IPS-18c (cell line): Measurements from ENCODE around the gene FITM1.
"Not testable (repeated sequence)": the region's sequence is repeated elsewhere in the genome, so short reads cannot be mapped to it uniquely, and the experiment has no call there.

Experiments used
- H3K4me3 ChIP-seq: 2 replicates; pipeline ENCODE4 v1.7.0; 2013; ENCODE audit warnings: low read depth, mild to moderate bottlenecking, low read length, moderate library complexity; ENCODE audit not compliant: insufficient read depth
- H3K9me3 ChIP-seq: one replicate; pipeline ENCODE4 v1.6.1; 2013; ENCODE audit warnings: mild to moderate bottlenecking, low read length, moderate library complexity; ENCODE audit not compliant: control insufficient read depth, insufficient read depth

The FITM1 gene

DNA sequence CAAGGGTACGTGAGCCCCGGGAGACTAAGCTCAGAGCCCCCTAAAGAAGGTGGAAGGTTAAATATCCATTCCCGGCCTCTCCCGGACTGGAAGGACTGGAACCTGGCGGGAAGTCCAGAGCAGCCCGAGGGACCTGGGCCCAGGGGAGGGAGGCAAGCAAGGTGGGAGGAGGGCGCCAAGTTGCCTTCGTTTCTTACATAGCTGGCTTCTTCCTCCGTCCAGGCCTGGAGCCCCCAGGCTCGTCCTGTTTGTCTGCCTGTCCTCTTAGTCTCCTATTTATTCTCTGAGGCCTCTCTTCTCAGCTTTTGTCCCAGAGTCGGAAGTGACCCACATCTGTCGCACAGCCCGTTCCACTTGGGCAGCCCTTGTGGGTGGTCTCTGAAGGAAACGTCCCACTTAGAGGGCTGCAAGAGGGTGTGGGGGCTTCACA, 35.6 kb upstream of the FITM1 start:
- Histone ChIP-seq H3K4me3 (peak overlapping the region; percentile 85), H3K9me3 (no peaks in the 10 kb centered on the region)

DNA sequence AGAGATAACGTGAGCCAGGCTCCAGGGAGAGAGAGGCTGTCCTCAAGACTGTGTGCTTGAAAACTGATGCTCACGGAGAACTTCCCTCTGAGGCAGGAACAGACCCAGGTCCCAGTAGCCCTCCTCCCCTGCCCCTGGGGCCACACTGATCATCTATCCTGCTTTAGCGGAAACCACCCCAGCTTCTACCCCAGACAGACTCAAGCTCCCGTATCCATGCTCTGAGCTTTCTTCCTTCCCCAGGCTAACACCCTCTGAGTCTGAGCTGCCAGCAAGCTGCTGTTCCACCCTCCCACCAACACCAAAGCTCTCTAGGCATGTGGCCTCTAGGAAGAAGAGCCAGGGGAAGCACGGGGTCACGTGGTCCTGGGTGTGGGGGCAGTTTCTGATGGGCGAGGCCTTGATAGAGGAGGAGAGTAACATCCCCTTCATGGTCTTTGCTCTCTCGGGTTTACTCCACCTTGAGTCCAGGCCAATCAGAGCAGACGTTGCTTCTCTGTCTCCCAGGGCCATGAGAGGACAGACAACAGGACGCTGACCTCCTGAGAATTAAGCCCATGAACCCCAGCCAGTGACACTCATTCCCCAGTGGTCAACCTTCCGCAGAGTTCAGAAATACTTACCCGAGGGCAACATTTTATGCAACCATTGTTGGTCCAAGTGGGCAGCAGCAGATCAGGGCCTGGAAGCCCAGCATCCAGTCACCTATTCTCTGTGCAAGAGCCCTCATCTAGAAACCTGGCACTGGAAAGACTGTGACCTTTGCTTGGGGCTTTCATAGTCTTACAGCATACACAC, 35.0 kb upstream of the FITM1 start:
- H3K4me3 ChIP-seq = peak overlapping the region; percentile 85
- no peaks in the 10 kb centered on the region for H3K9me3 ChIP-seq

DNA sequence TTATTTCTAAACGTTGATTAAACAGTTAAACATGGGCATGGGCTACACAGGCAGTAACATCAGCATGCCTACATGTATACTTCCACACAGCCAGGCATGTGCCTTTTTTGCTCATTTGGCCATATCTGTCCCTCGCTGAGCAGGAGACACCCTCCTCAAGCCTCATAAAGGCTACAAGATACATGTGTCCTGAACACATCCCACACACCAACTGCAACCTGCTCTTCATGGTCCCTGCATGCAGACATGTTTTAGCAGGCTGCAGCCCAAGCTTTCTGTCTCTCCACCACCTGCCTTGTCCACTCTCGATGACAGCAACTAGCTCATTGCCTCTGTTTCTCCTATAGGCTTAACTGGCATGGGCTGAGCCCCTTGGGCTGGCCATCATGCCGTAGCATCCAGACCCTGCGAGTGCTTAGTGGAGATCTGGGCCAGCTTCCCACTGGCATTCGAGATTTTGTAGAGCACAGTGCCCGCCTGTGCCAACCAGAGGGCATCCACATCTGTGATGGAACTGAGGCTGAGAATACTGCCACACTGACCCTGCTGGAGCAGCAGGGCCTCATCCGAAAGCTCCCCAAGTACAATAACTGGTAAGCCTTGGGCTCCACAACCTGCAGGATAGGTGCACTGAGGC, 33.8 kb upstream of the FITM1 start:
- H3K9me3 ChIP-seq = no peaks in the 10 kb centered on the region
- no peak overlapping the region for H3K4me3 ChIP-seq

DNA sequence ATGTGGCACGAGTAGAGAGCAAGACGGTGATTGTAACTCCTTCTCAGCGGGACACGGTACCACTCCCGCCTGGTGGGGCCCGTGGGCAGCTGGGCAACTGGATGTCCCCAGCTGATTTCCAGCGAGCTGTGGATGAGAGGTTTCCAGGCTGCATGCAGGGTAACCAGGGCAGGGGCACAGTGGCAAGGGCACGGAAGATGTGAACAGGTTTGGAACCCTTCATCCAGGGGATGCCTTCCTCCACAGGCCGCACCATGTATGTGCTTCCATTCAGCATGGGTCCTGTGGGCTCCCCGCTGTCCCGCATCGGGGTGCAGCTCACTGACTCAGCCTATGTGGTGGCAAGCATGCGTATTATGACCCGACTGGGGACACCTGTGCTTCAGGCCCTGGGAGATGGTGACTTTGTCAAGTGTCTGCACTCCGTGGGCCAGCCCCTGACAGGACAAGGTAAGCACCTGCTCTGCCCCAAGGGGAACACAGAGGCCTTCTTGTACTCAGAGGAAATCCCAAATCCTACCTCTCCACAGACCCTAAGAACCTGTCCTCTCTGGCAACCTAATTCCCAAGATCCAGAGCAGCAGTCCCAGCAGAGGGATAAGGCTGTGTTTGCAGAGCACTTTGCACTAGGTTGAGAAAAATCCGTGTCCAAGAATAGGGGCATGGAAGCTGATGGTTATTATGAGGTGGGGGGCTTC, 32.1 kb upstream of the FITM1 start:
- Histone ChIP-seq H3K9me3 (no peaks in the 10 kb centered on the region), H3K4me3 (no peak overlapping the region)

DNA sequence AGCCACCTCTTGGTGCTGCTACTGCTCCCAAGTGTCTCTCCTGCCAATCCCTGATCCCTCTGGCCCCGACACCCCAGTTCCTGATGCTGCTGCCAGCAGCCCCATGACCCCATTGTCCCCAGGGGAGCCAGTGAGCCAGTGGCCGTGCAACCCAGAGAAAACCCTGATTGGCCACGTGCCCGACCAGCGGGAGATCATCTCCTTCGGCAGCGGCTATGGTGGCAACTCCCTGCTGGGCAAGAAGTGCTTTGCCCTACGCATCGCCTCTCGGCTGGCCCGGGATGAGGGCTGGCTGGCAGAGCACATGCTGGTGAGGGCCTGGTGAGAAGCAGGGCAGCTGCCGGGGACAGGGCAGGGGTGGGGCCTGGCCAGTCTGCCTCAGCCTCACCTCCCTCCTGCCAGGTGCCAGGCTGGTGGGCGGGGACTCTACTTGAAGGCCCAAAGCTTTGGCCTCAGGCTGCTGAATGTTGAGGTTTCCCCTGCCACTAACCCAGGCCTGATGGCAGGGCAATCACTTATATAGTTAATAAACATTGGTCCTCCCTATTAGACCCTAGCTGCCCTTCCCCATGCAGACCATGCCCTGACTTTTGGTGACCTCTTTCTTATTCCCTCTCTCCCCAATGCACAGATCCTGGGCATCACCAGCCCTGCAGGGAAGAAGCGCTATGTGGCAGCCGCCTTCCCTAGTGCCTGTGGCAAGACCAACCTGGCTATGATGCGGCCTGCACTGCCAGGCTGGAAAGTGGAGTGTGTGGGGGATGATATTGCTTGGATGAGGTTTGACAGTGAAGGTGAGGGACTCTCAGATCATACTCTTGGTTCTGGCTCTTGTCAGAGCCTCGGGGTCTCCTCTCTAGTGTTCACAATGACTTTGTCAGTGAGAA, 31.3 kb upstream of the FITM1 start:
- H3K4me3 ChIP-seq = no peak overlapping the region
- H3K9me3 ChIP-seq = no peaks in the 10 kb centered on the region

DNA sequence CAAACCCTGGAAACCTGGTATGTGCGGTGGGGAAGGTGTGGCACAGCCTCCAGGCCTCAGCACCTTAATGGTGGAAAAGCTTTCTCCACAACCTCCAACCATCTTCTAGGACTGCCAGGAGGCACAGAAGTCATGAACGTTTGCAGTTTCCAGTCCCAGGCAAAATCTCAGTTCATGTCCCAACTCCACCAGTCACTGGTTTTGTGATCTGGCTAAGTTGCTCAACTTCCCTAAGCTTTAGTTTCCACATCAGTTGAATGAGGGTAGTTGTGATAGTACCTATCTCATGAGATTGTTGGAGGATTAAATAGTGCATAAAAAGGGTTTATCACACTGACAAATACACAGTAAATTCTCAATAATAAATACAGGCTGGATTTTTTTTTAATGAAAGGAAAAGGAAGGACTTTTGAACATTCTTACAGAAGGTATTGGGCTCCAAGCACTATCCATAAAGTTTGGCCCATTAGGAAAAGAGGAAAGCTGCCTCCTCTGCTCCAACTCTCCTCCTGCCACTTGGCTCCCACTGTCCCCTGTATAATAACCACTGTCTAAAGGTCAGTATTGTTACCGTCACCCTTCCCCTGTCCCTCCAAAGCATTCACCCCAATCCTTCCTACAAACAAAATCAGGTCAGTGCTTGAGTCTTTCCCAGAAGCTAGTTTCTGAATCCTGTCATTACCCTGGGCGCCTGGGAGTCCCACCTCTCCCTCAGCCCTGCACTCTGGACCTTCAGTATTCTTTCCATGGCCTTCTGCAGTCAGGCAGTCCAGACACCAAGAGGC, 30.1 kb upstream of the FITM1 start:
- H3K4me3 ChIP-seq = no peak overlapping the region
- H3K9me3 ChIP-seq = no peaks in the 10 kb centered on the region

DNA sequence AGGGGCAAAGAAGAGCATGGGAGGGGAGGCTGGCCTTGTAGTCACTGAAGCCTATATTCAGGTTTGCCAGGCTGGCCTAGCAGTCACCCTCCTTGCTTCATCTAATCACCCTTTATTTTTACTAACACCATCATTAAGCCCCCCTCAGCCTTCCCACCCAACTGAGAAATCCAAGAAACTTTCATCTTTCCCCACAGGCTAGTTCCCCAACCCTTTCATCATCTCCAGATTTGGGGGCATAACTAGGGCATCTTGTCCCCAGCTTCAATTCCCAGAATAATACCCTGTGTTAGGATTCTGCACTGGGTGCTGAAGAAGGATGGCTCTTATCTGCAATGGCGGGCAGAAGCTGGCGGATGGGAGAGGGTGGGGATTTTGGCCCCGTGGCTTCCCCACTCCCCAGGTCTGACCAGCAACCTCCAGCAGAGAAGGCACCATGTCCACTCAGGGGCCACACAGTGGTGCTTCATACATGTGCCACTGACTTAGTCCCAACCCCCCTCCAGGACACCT, 29.4 kb upstream of the FITM1 start:
- H3K4me3 ChIP-seq = no peak overlapping the region
- no peaks in the 10 kb centered on the region for H3K9me3 ChIP-seq

DNA sequence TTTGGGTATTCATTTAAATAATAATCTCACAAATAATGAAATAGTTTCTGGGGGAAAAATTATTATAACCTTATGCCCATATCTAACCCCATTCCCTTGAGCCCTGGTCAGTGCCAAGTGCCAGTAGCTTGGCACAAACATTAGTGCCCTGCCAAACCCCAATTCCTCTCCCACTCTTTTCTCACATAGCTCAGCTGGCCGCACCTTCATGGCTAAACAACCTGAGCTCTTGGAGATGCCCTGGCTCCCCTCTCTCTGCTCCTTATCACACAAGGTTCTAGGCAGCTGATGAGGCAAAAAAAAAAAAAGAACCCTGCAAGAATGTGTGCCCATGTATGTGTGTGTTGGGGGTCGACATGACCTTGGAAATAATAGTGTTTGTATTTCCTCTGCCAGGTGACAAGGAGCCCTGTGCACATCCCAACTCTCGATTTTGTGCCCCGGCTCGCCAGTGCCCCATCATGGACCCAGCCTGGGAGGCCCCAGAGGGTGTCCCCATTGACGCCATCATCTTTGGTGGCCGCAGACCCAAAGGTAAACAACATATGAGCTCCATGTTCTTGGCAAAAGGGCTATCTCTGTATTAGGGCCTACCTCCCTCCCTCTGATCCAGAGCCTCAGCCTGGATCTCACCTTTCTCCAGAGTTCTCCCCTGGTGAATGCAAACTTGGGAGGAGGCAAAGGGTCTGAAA, 28.0 kb upstream of the FITM1 start:
- H3K9me3 ChIP-seq = no peaks in the 10 kb centered on the region
- H3K4me3 ChIP-seq = no peak overlapping the region

DNA sequence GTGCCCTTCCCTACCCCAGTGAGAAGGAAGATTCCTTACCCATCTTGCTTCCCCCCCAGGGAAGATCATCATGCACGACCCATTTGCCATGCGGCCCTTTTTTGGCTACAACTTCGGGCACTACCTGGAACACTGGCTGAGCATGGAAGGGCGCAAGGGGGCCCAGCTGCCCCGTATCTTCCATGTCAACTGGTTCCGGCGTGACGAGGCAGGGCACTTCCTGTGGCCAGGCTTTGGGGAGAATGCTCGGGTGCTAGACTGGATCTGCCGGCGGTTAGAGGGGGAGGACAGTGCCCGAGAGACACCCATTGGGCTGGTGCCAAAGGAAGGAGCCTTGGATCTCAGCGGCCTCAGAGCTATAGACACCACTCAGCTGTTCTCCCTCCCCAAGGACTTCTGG, 27.0 kb upstream of the FITM1 start:
- Histone ChIP-seq H3K4me3 (no peak overlapping the region), H3K9me3 (no peaks in the 10 kb centered on the region)

DNA sequence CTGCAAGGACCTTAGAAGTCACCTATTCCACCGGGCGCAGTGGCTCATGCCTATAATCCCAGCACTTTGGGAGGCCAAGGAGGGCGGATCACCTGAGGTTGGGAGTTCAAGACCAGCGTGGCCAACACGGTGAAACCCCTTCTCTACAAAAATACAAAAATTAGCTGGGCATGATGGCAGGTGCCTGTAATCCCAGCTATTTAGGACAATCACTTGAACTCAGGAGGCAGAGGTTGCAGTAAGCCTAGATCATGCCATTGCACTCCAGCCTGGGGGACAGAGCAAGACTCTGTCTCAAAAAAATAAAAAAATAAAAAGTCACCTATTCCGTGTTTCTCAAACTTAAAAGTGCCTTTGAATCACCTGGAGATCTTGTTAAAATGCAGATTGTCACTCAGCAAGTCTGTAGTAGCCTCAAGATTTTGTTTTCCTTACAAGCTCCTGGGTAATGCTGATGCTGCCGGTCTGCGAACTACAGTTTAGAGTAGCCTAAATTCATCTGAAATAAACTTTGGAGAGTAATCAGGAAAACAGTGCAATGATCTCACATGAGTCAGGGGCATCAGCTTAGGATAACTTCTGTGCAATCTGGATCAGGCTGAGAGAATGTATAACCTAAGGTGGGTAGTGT, 24.7 kb upstream of the FITM1 start:
- not testable (repeated sequence) for H3K9me3 ChIP-seq, H3K4me3 ChIP-seq

DNA sequence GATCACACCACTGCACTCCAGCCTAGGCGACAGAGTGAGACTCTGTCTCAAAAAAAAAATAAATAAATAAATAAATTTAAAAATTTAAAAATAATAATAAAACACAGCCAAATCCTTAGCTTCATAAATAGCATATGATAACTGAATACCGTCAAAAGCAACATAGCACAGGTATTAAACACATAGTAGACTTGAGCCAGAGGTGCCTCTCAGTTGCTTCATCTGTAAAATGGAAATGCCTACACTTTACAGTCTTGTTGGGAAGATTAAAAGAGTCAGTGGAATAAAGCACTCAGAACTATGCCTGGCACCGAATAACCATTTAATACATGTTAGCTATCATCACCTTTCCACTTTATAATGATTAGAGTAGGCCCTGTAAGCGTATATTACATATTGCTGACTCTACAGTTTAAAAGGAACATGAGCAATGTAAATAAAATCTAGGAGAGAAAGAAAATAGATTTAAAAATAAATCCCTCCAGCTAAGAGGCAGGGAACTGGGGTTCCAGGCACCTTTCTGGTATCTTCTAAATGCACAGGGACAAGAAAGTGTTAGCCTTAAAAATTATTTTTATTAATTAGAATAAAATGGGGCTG, 23.7 kb upstream of the FITM1 start:
- H3K4me3 ChIP-seq = no peak overlapping the region
- H3K9me3 ChIP-seq = no peaks in the 10 kb centered on the region

DNA sequence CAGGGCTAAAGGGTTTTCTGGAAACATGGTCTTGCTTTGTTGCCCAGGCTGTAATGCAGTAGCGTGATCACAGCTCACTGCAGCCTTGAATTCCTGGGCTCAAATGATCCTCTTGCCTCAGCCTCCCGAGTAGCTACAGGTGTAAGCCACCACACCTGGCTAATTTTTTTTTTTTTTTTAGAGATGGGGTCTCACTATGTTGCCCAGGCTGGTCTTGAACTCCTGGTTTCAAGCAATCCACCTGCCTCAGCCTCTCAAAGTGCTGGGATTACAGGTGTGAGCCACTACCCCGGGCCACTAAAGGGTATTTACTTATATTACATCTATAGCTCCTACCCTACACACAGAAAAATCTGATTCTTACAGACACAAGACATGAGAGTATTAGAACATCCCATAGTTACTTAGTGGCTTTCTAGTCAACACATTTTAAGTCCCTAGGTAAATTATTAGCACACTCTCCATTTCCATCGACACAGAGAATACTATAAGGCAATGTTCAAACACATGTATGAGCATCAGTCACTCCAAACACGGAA, 22.1 kb upstream of the FITM1 start:
- Histone ChIP-seq H3K4me3 (no peak overlapping the region), H3K9me3 (no peaks in the 10 kb centered on the region)

DNA sequence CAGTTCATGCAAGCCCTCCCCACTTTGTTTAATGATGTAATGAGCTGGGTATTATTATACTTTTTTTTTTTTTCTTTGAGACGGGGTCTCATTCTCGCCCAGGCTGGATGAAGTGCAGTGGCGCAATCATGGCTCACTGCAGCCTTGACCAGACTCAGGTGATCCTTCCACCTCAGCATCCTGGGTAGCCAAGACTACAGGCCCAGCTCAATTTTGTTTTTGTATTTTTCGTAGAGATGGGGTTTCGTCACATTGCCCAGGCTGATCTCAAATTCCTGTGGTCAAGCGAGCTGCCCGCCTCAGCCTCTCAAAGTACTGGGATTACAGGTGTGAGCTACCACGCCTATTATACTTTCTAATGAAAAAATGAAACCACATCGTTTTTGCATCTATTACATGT, 20.4 kb upstream of the FITM1 start:
- H3K4me3 ChIP-seq = no peak overlapping the region
- H3K9me3 ChIP-seq = no peaks in the 10 kb centered on the region

DNA sequence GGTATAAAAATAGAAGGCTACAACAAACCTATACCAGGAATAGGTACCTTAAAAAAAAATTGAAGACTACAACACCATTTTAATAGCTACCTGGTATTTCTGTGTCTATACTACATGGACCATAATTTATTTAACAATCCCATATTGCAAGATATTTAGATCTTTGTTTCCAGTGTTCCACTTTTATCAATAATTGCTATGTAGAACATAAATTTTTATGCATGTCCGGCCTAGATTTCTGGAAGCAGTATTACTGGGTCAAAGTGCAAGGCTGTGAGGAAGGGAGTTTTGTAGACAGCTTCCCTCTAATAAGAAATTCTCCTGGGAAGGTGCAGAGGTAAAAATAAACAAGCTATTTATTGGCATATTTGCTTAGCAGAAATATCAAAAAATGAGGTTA, 19.9 kb upstream of the FITM1 start:
- Histone ChIP-seq H3K9me3 (no peaks in the 10 kb centered on the region), H3K4me3 (no peak overlapping the region)

DNA sequence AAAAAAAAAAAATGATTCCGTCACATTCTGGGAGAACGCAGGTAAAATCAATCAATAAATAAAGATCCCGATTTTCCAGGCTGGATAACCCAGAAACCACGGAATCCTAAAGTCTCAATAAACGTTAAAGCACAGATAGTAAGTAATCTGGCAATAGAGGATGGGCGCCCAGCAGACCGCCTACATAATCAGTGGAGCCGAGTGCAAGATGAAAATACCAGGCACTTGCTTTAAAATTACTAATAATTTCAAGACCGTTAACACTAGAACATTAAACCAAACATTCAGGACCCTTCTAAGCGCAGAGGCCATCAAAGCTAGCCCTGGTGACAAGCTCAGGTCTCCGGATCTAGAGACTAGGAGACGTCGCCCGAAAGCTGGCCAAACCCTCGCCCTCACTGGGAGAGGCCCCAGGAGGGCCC, 17.1 kb upstream of the FITM1 start:
- peak overlapping the region; percentile 98 for H3K4me3 ChIP-seq
- H3K9me3 ChIP-seq = no peaks in the 10 kb centered on the region
